SU-DHL-6 (cell line): ENCODE results near the gene ZNF391.

ENCODE experiments used
- H2AFZ ChIP-seq: fragments of 200-600 bp; sonication (generic); 2 replicates; pipeline ENCODE4 v1.6.1; 2014; ENCODE audit warnings: low read depth, mild to moderate bottlenecking, moderate library complexity, mixed read lengths, antibody characterized with exemption, low read length; ENCODE audit not compliant: severe bottlenecking
- H3F3A ChIP-seq: fragments of 200-600 bp; shearing (Covaris generic); 2 replicates; pipeline ENCODE4 v1.6.0; 2016; ENCODE audit warnings: antibody characterized with exemption, mild to moderate bottlenecking; ENCODE audit not compliant: insufficient read depth
- H3K27ac ChIP-seq: fragments of 200-600 bp; sonication (generic); 2 replicates; pipeline ENCODE4 v1.5.1; 2016; ENCODE audit warnings: low read depth, mild to moderate bottlenecking, low read length, moderate library complexity, mixed read lengths
- H3K27me3 ChIP-seq: fragments of 200-600 bp; sonication (generic), shearing (Covaris generic); 2 replicates; pipeline ENCODE4 v1.6.0; 2014; ENCODE audit warnings: mild to moderate bottlenecking, low read length
- H3K36me3 ChIP-seq: fragments of 200-600 bp; sonication (generic); 2 replicates; pipeline ENCODE4 v1.6.1; 2014; ENCODE audit warnings: mild to moderate bottlenecking, low read length, mixed read lengths
- H3K4me2 ChIP-seq: fragments of 300-600, 200-600 bp; shearing (Covaris generic), sonication (generic); 2 replicates; pipeline ENCODE4 v1.6.0; 2014; ENCODE audit warnings: low read length, low read depth, mild to moderate bottlenecking; ENCODE audit not compliant: poor library complexity, severe bottlenecking
- H3K4me3 ChIP-seq: fragments of 200-600 bp; sonication (generic); 2 replicates; pipeline ENCODE4 v1.5.1; 2014; ENCODE audit warnings: antibody characterized with exemption, low read length, mild to moderate bottlenecking, mixed read lengths; ENCODE audit not compliant: insufficient read depth, poor library complexity, severe bottlenecking
- H3K79me2 ChIP-seq: fragments of 200-600 bp; sonication (generic); 2 replicates; pipeline ENCODE4 v1.6.1; 2014; ENCODE audit warnings: mild to moderate bottlenecking, low read length, moderate library complexity; ENCODE audit not compliant: insufficient read depth
- H3K9ac ChIP-seq: fragments of 200-600 bp; sonication (generic); 2 replicates; pipeline ENCODE4 v1.7.0; 2014; ENCODE audit warnings: mild to moderate bottlenecking, low read length
- H3K9me2 ChIP-seq: fragments of 200-600 bp; sonication (generic); replicated peaks from 2 replicates; pipeline ENCODE4 v1.6.1; 2014; ENCODE audit warnings: low read length; ENCODE audit not compliant: insufficient read depth
- H3K9me3 ChIP-seq: fragments of 200-600 bp; sonication (generic); 2 replicates; pipeline ENCODE4 v1.6.1; 2014; ENCODE audit warnings: low read length, mixed read lengths; ENCODE audit not compliant: insufficient read depth
- H4K20me1 ChIP-seq: fragments of 200-600 bp; sonication (generic); 2 replicates; pipeline ENCODE4 v1.6.1; 2014; ENCODE audit warnings: low read depth, mild to moderate bottlenecking, antibody characterized with exemption, low read length, moderate library complexity, mixed read lengths
- EZH2phosphoT487 ChIP-seq: fragments of 200-600 bp; sonication (generic), shearing (Covaris generic); conservative IDR thresholded peaks from 2 replicates; pipeline ENCODE4 v1.6.1; 2018; ENCODE audit warnings: mild to moderate bottlenecking, antibody characterized with exemption, low read length, moderate library complexity, mixed read lengths
- TF ChIP-seq, protein P1 (sequence below): fragments of 200-600 bp; sonication (generic); IDR thresholded peaks from one replicate; pipeline ENCODE4 v1.5.1; 2017; ENCODE audit warnings: antibody characterized with exemption, mild to moderate bottlenecking, low read length, moderate library complexity; ENCODE audit not compliant: insufficient read depth, poor library complexity, severe bottlenecking

Gene ZNF391

GRCh38 chr6:27388293-27389197, at the start of gene ZNF391:
Gene ZNF391 (plus strand): TSS chr6:27388759. CDS start chr6:27400371, 11,612 bp downstream.
- Histone ChIP-seq H3K27ac (peak within 1 kb of the TSS; percentile 40), H3K27me3 (no peaks in the 10 kb centered on the region), H3K9me2 (no peaks in the 10 kb centered on the region), H4K20me1 (no peaks in the 10 kb centered on the region), H3K4me2 (peak within 1 kb of the TSS; percentile 68), H3K36me3 (no peaks in the 10 kb centered on the region), H3K9ac (peak within 1 kb of the TSS; percentile 63), H3K9me3 (no peaks in the 10 kb centered on the region), H3F3A (no peaks in the 10 kb centered on the region), H3K79me2 (no peaks in the 10 kb centered on the region), H3K4me3 (peak within 1 kb of the TSS; percentile 64), H2AFZ (peak within 1 kb of the TSS; percentile 92)
- no peak for TF ChIP-seq EZH2phosphoT487
- TF ChIP-seq, protein P1, sequence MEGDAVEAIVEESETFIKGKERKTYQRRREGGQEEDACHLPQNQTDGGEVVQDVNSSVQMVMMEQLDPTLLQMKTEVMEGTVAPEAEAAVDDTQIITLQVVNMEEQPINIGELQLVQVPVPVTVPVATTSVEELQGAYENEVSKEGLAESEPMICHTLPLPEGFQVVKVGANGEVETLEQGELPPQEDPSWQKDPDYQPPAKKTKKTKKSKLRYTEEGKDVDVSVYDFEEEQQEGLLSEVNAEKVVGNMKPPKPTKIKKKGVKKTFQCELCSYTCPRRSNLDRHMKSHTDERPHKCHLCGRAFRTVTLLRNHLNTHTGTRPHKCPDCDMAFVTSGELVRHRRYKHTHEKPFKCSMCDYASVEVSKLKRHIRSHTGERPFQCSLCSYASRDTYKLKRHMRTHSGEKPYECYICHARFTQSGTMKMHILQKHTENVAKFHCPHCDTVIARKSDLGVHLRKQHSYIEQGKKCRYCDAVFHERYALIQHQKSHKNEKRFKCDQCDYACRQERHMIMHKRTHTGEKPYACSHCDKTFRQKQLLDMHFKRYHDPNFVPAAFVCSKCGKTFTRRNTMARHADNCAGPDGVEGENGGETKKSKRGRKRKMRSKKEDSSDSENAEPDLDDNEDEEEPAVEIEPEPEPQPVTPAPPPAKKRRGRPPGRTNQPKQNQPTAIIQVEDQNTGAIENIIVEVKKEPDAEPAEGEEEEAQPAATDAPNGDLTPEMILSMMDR, result no peak

- Histone ChIP-seq H3K4me2 (no peak overlapping the region), H3K27ac (no peak overlapping the region), H3K9me2 (no peaks in the 10 kb centered on the region), H2AFZ (no peak overlapping the region), H3F3A (no peaks in the 10 kb centered on the region), H3K79me2 (no peaks in the 10 kb centered on the region), H4K20me1 (no peaks in the 10 kb centered on the region), H3K4me3 (no peak overlapping the region), H3K9me3 (peaks cover 16% of the 10 kb centered on the region), H3K9ac (no peak overlapping the region), H3K27me3 (no peaks in the 10 kb centered on the region), H3K36me3 (no peaks in the 10 kb centered on the region)
- TF ChIP-seq EZH2phosphoT487, result no peak
- TF ChIP-seq, protein P1, result no peak
These were observed 35.7 kb upstream of the ZNF391 start for GRCh38 chr6:27352850-27353249.

- H3K36me3 ChIP-seq, result no peaks in the 10 kb centered on the region
- no peaks in the 10 kb centered on the region for H4K20me1 ChIP-seq
- no peak for TF ChIP-seq EZH2phosphoT487
- TF ChIP-seq, protein P1, result no peak
- H3K4me3 ChIP-seq, result no peak overlapping the region
- H3K9me2 ChIP-seq, result no peaks in the 10 kb centered on the region
- H3K27ac ChIP-seq, result no peak overlapping the region
- no peak overlapping the region for H3K4me2 ChIP-seq
- H3K79me2 ChIP-seq, result no peaks in the 10 kb centered on the region
- no peak overlapping the region for H2AFZ ChIP-seq
- no peaks in the 10 kb centered on the region for H3F3A ChIP-seq
- peaks cover 34% of the 10 kb centered on the region for H3K9me3 ChIP-seq
- no peak overlapping the region for H3K9ac ChIP-seq
- H3K27me3 ChIP-seq, result peaks cover 3% of the 10 kb centered on the region; the same call in 1 of the 2 replicates
These were observed 29.8 kb upstream of the ZNF391 start for GRCh38 chr6:27358786-27359185.
